Urothelium cell line (cell line): ENCODE measurements around the gene NECAB2.
A peak's percentile ranks its signal among the peaks of the same experiment; 100 is the strongest.

ENCODE experiments used
- DNase-seq: peaks from one replicate; pipeline ENCODE4 v3.0.0; 2011; ENCODE audit warnings: low spot score, mixed read lengths
- FAIRE-seq: peaks from 2 replicates; lab custom pipeline; 2011; peaks lifted over from hg19 to GRCh38; lab: Jason Lieb, UNC

Gene NECAB2

DNA sequence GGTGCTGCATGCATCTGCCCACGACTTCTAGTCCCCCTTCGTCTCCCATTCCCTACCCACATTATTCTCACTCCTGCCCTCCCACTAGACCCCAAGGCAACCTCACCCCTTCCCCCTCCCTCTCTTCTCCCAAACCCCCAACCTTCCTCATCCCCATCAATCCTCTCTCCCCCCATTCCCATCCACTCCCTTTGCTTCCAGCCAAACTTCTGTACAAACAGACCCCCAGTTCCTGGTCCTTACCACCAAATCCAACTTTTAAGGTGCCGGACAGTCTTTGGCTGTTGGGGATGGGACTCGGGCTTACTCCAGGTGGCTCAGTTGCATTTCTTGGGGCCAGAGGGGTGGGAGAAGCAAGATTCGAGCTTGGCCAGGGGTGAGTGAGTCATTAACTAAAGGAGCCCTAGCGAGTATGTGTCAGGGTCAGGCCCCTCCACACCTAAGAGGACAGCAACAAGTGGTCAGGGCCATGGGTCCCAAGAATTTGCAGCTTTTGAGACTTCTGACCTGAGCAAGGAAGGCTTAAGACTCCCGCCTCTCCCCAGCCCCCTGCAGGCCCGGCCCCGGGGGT, 74.3 kb downstream of the NECAB2 start, which contains the start of gene SLC38A8:
SLC38A8 (minus strand) TSS at position 488 of the 571 bp plus-strand sequence. CDS start 638 bp downstream, outside the sequence.
- FAIRE-seq (no peak), DNase-seq (no peak)

DNA sequence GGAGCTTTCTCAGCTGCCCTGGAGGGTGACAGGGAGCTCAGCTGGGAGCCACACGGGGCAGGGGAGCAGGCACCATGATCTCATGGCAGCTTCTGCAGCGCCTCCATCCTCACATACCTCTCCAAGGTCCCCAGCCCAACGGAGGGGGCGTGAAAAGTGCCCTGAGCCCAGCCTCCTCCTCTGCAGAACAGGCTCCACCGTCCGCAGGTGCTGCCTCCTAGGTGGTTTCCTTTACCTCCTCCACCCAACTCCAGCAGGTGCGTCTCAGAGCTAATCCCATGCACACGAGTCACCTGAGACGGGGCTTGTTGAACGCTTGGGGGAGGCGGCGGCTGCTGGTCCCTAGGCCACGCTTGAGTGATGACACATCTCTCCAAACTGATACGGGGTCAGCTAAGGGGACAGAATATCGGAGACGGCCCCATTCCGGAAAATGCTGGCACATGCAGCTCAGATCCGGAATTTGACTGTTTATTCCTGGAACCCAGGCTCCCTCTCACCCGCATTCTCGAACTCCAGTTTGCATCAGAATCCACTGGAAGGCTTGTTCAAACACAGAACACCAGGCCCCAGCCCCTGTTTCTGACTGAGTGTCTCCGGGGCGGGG, 74.9 kb downstream of the NECAB2 start:
- DNase-seq (no peak), FAIRE-seq (no peak)

DNA sequence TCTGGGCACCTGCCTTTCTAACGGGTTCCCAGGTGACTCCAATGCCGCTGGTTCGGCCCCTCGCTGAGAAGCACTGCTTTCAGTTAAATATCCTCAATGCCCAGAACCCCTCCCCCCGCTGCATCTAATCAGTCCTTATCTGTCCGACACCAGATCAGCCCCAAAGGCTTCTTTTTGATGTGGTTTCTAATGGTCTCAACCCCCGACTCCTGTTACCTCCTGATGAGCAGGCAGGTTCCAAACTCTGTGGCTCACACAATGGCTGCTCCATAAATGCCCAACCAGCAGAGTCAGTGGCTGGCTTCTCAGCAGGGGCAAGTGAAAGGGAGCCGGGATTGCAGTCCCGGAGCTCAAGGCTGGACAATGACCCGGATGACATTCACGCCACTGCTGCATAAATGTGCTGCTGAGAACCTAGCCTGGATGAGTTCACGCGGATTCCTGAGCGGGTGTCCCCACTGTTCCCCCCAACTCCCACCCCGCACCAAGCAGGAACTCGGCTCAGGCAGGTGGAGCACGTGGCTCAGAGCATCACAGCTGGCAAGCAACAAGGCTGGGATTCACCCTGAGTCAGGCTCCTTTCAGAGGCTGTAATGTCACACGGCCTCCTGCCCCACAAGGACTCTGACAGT, 75.6 kb downstream of the NECAB2 start:
- FAIRE-seq (no peak), DNase-seq (no peak)

DNA sequence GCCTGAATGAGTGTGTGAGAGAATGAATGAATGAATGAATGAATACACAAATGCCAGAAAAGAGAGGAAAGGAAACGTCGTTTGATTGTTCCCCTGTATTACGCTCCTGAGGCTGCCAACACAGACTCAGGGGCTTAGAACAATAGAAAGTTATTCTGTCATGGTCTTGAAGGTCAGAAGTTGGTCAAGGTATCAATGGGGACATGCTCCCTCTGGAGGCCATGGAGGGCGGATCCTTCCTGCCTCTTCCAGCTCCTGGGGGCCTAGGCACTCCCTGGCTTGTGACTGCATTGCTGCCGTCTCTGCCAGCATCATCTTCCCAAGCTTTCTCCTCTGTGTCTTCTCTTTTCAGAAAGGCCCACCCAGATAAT, 76.1 kb downstream of the NECAB2 start:
- peak; percentile 21 for DNase-seq
- no peak for FAIRE-seq

DNA sequence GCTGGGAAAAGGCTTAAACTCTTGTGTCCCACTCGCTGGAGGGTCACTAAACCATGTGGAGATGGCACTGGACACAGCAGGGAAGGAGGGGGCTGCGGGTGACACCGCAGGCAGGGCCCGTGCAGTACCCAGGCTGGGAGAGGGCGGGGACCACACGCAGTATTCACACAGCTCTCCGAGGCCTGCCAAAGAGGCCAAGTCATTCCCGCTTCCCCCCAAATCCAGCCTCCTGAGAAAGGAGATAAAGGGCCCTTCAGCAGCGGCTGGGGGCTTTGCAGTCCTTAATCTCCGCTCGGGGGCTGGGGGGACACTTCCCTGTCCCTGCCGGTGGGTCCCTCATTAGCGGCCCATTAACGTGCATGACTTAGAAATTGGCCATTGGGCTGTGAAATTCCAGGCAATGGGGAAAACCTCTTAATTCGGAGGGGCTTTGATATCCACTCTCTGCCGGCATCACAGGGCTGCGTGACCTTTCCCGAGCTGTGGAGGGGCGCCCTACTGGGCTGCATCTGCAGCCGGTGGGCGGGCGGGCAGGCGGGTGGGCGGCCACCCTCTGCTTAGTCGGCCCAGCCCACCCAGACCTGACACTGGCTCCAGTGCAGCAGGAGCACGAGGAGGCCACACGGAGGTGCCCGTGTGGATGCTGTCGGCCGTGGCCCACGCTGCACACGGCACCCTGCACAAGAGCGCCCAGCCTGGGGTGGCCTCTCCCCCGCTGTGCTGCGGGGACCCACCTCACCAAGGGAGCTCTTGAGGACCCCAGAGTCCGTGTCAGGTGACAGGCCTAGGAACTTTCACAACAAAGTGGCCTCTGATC, 77.2 kb downstream of the NECAB2 start:
- no peak for DNase-seq
- FAIRE-seq = no peak

DNA sequence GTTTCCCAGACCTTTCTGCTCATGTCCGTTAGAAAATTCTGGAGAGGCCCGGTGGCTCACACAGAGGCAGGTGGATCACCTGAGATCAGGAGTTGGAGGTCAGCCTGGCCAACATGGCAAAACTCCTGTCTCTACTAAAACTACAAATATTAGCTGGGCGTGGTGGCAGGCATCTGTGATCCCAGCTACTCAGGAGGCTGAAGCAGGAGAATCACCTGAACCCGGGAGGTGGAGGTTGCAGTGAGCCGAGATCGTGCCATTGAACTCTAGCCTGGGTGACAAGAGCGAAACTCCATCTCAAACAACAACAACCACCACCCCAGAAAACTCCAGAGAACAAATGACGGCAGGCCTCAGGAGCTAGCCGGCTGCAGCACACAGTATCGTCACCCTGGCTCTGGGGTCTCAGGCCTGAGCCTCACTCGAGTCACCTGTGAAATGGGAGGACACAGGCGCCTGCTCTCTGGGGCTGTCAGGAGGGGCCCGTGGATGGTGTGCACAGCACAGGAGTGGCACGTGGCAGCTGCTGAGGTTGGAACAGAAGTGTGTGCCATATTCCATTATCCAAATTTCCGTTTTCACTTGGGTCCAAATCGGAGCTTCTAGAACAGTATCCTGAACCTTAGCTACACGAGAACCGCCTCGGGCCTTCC, 77.9 kb downstream of the NECAB2 start:
- DNase-seq (no peak), FAIRE-seq (no peak)

DNA sequence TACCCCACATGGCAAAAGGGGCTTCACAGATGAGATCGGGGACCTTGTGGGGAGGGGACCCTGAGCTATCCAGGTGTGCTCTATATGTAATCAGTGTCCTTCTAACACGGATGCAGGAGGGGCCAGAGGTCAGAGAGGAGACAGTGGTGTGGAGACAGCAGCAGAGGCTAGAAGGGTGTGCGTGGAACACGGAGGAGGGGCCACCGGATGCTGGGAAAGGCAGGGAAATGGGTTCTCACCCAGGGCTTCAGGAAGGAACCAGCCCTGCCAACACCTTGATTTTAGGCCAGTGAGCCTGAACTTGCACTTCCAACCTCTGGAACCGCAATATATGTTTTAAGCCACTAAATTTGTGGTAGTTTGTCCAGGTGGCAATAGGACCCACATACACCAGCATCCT, 79.2 kb downstream of the NECAB2 start:
- FAIRE-seq (no peak), DNase-seq (no peak)

DNA sequence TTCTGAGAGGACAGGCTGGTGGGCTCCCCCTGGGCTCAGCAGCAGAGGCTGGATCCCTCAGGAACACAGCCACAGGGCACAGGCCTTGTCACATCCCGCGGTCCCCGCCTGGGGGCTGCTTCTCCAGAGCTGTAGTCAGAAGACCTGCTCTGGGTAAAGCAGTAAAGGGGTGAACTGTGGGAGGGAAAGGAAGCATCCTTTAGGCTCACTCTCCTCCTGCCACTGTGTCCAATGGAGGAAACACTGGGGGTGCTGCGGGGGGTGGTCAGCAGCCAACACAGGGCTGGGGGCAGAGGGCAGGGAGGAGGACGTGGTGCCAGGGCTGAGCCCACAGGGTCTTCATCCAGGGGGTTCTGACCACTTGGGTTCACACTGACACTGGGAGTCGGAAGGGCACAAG, 79.6 kb downstream of the NECAB2 start:
- FAIRE-seq (no peak), DNase-seq (no peak)

DNA sequence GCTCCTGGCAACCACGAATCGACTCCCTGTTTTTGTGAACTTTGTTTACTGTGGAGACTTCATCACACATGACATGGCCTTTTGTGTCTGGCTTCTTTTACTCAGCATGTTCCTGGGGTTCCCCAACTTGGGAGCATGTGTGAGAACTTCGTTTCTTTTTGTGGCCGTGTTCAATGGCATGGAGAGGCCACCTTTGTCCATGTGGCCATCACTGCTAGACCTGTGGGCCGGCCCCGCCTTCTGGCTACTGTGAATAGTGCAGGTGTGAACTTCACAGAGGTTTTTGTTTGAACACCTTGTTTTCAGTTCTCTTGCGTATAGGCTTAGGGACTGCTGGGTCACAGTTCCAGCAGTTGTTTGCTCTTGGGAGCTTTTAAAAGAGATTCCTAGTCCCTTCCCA, 80.2 kb downstream of the NECAB2 start:
- DNase-seq (no peak), FAIRE-seq (no peak)

DNA sequence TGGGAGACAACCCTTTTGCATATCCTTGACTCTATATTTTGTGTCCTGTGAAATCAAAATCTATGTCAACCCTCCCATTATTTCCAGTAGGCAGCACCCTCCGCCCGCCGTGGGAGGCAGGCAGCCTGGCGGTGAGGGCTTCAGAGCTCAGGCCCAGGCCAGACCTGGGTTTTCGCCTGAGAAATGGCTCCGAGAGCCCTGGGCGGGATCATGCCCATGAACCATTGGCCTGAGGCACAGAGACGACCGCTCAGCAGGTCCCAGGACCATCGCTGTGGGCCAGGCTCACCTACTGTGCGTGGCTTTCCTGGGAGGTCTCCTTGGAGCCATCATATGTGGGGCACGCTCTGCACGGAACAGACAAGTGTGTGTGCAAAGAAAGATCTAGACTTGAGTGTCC, 80.8 kb downstream of the NECAB2 start:
- FAIRE-seq = no peak
- no peak for DNase-seq

DNA sequence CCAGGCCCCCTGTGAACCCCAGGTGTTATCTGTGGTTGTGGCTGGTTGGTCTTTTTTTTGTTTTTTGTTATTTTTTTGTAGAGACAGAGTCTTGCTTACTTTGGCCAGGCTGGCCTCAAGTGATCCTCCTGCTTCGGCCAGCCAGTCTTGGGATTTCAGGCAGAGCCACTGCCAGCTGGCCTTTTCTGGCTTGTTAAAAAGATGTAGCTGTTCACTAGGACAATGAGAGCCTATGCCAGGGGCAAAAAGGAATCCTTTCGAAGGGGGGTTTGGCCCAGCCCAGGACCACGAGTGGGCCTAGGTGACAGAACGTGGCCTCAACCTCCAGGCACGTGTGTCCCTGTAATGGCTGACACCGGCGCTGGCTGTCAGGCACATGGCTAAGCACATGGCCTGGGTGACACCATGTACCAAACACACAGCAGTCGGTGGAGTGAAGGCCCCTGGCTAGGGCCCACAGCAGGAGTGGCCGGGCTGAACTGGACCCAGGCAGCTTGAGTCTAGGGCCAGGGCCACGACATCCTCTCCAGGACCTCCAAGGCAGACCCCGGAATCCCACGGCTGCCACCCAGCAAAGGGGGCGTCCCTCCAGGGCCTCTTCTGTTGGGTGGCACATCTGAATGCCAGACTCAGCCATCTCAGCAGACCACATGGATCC, 81.5 kb downstream of the NECAB2 start:
- FAIRE-seq = no peak
- DNase-seq = no peak

DNA sequence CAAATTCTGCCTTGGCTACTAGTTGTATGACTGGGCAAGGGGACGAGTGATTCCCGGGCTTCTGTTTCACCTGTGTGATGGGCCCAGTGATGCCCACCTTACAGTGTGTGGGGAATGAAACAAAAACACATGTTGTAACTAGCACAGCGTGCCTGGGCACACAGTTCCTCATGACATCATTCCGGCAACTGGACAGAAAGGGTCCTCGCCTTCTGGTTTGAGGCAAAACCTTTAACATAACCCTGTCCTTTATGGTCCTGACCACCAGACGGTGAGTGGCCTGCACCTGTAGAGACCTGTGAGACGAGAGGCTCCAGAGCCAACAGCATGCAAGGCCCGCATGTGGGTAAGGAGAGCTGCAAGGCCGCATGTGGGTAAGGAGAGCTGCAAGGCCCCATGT, 82.3 kb downstream of the NECAB2 start:
- DNase-seq (no peak), FAIRE-seq (no peak)

DNA sequence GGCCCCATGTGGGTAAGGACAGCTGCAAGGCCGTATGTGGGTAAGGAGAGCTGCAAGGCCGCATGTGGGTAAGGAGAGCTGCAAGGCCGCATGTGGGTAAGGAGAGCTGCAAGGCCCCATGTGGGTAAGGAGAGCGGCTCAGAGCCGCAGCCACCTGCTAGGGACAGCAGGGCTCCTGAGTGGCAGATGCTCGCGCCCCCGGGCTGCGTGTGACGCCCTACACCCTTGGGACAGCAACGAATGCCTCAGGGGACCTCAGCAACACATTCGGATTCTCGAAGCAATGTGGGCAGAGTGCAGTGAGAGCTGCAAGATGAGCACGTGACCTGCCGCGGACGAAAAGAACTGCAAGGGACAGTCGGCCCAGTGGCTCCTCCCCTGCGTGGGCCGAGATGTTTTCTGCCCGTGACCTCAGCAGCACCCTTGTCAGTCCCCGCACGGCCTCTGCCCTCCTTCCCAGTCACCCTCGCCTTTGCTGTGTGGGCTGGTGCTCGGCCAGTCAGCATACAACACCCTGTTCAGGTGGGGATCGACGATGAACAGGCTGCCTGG, 84.1 kb downstream of the NECAB2 start:
- DNase-seq (no peak), FAIRE-seq (no peak)
